Measurements from ENCODE around the gene RHO.

DNA sequence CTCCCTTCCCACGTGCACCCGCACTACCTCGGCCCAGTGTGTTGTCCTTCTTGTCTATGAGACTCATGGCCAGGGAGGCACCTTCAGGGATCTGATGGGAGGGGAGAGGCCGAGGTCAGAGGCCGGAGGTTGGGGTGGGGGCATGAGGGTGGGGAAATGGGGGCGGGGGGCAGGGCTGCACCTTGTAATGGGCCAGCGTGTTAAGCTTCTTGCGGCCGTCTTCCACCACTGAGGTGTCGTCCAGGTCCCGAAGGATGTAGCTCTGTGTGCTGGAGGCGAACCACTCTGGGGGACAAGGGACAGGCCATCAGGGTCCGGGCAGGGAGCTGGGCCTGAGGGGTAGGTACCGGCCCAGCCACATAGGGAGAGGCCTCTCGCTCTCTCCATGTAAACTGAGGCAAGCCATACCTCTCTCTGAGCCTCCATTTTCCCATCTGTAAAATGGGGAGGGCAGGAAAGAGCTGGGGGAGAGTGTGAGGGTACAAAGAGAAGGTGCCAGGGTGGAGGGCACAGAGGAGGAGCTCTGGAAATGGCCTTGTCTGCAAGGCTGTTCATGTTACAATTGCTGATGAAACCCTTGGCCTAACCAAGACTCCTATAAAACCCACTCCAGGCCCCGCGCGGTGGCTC is 33.3 kb downstream of the RHO start:
- no peak for TF ChIP-seq POLR2A (IDR thresholded peaks at IDR 0.05)
- TF ChIP-seq, protein P1, sequence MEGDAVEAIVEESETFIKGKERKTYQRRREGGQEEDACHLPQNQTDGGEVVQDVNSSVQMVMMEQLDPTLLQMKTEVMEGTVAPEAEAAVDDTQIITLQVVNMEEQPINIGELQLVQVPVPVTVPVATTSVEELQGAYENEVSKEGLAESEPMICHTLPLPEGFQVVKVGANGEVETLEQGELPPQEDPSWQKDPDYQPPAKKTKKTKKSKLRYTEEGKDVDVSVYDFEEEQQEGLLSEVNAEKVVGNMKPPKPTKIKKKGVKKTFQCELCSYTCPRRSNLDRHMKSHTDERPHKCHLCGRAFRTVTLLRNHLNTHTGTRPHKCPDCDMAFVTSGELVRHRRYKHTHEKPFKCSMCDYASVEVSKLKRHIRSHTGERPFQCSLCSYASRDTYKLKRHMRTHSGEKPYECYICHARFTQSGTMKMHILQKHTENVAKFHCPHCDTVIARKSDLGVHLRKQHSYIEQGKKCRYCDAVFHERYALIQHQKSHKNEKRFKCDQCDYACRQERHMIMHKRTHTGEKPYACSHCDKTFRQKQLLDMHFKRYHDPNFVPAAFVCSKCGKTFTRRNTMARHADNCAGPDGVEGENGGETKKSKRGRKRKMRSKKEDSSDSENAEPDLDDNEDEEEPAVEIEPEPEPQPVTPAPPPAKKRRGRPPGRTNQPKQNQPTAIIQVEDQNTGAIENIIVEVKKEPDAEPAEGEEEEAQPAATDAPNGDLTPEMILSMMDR (IDR thresholded peaks at IDR 0.05), result no peak

Measured in prostate gland (tissue), 2 donors.